Trophoblast cell (in vitro differentiated cells and primary cell): Measurements from ENCODE around the gene PDCD6IP.
"Not testable (repeated sequence)": the region's sequence is repeated elsewhere in the genome, so short reads cannot be mapped to it uniquely, and the experiment has no call there.

Source experiments
- DNase-seq, 2 donors: peaks; one replicate each; pipeline ENCODE4 v3.0.0-alpha.2; 2016
- H2AFZ ChIP-seq: 2 replicates; pipeline ENCODE4 v1.6.1; 2013; ENCODE audit warnings: low read length, moderate library complexity, mild to moderate bottlenecking; ENCODE audit not compliant: insufficient read depth, poor library complexity
- H2AK5ac ChIP-seq: 2 replicates; pipeline ENCODE4 v1.6.1; 2013; ENCODE audit warnings: mild to moderate bottlenecking, low read length
- H2BK120ac ChIP-seq: 2 replicates; pipeline ENCODE4 v1.6.1; 2013; ENCODE audit warnings: low read length, mild to moderate bottlenecking, moderate library complexity; ENCODE audit not compliant: insufficient read depth, poor library complexity
- H2BK12ac ChIP-seq: 2 replicates; pipeline ENCODE4 v1.6.1; 2013; ENCODE audit warnings: mild to moderate bottlenecking, low read length, moderate library complexity
- H2BK5ac ChIP-seq: 2 replicates; pipeline ENCODE4 v1.6.1; 2013; ENCODE audit warnings: low read length, low read depth, moderate library complexity, mild to moderate bottlenecking; ENCODE audit not compliant: poor library complexity
- H3K14ac ChIP-seq: 2 replicates; pipeline ENCODE4 v1.6.1; 2013; ENCODE audit warnings: mild to moderate bottlenecking, low read length
- H3K18ac ChIP-seq: 2 replicates; pipeline ENCODE4 v1.6.1; 2013; ENCODE audit warnings: mild to moderate bottlenecking, low read length
- H3K23ac ChIP-seq: 2 replicates; pipeline ENCODE4 v1.6.1; 2013; ENCODE audit warnings: low read length
- H3K27ac ChIP-seq: 2 replicates; pipeline ENCODE4 v1.5.1; 2013; ENCODE audit warnings: low read depth, mild to moderate bottlenecking, inconsistent platforms, low read length, moderate library complexity
- H3K27me3 ChIP-seq: 2 replicates; pipeline ENCODE4 v1.6.1; 2013; ENCODE audit warnings: inconsistent platforms, mild to moderate bottlenecking, low read length, moderate library complexity; ENCODE audit not compliant: insufficient read depth
- H3K36me3 ChIP-seq, 2 experiments: 1 replicate in 1 of 2; 2 replicates in 1 of 2; pipeline ENCODE4 v1.6.1; 2013; ENCODE audit warnings: low read length in 2 of 2, mild to moderate bottlenecking in 2 of 2, moderate library complexity in 1 of 2; ENCODE audit not compliant: insufficient read depth in 2 of 2, control insufficient read depth in 1 of 2
- H3K4ac ChIP-seq: 2 replicates; pipeline ENCODE4 v1.6.1; 2013; ENCODE audit warnings: low read depth, mild to moderate bottlenecking, low read length, moderate library complexity
- H3K4me1 ChIP-seq, 2 experiments: 1 replicate in 1 of 2; 2 replicates in 1 of 2; pipeline ENCODE4 v1.6.1; 2013; ENCODE audit warnings: low read length in 2 of 2, mild to moderate bottlenecking in 2 of 2, moderate library complexity in 1 of 2; ENCODE audit not compliant: insufficient read depth in 2 of 2, control insufficient read depth in 1 of 2
- H3K4me2 ChIP-seq: 2 replicates; pipeline ENCODE4 v1.6.1; 2013; ENCODE audit warnings: inconsistent platforms, mild to moderate bottlenecking, low read length, moderate library complexity
- H3K4me3 ChIP-seq: 2 replicates; pipeline ENCODE4 v1.5.1; 2013; ENCODE audit warnings: mild to moderate bottlenecking, low read depth, low read length, inconsistent platforms
- H3K79me1 ChIP-seq: one replicate; pipeline ENCODE4 v1.6.1; 2013; ENCODE audit warnings: low read length
- H3K79me2 ChIP-seq: 2 replicates; pipeline ENCODE4 v1.6.1; 2013; ENCODE audit warnings: low read length, mild to moderate bottlenecking; ENCODE audit not compliant: control insufficient read depth, insufficient read depth, poor library complexity
- H3K9ac ChIP-seq: 2 replicates; pipeline ENCODE4 v1.6.1; 2013; ENCODE audit warnings: mild to moderate bottlenecking, low read length
- H3K9me3 ChIP-seq: 2 replicates; pipeline ENCODE4 v1.6.1; 2013; ENCODE audit warnings: low read depth, mild to moderate bottlenecking, control low read depth, inconsistent platforms, low read length; ENCODE audit not compliant: insufficient read depth
- H4K12ac ChIP-seq: 2 replicates; pipeline ENCODE4 v1.6.1; 2013; ENCODE audit warnings: low read depth, mild to moderate bottlenecking, low read length, moderate library complexity
- H4K8ac ChIP-seq: 2 replicates; pipeline ENCODE4 v1.6.1; 2013; ENCODE audit warnings: low read depth, mild to moderate bottlenecking, low read length, moderate library complexity
- H4K91ac ChIP-seq: one replicate; pipeline ENCODE4 v1.6.1; 2013; ENCODE audit warnings: low read depth, mild to moderate bottlenecking, low read length, moderate library complexity
- WGBS: extraction: QIAGEN DNeasy Blood & Tissue Kit; methylation state at CpG from one replicate; pipeline ENCODE4 v1.1.7; 2013; ENCODE audit warnings: missing lambda C conversion rate; ENCODE audit not compliant: insufficient read length, insufficient coverage; ENCODE audit errors: extremely low coverage; 5-methylcytosine and 5-hydroxymethylcytosine counted together

The PDCD6IP gene

GRCh38 chr3:33754391-33754790 lies 44.0 kb upstream of the PDCD6IP start:
- not testable (repeated sequence) for H2AFZ ChIP-seq, H3K18ac ChIP-seq, H4K91ac ChIP-seq, H3K4ac ChIP-seq, H3K27me3 ChIP-seq, H2BK5ac ChIP-seq, H3K4me1 ChIP-seq, H3K4me2 ChIP-seq, H3K4me3 ChIP-seq, H3K9me3 ChIP-seq, H4K12ac ChIP-seq, H3K23ac ChIP-seq, DNase-seq, H3K79me1 ChIP-seq, H2AK5ac ChIP-seq, H2BK120ac ChIP-seq, H2BK12ac ChIP-seq, H3K14ac ChIP-seq, H3K9ac ChIP-seq, H3K27ac ChIP-seq, H3K36me3 ChIP-seq, H4K8ac ChIP-seq, H3K79me2 ChIP-seq
- no CpG with 5 or more reads among the region's 1 CpG for WGBS

GRCh38 chr3:33758281-33758680 lies 40.1 kb upstream of the PDCD6IP start:
- H3K14ac ChIP-seq: no peak overlapping the region
- H3K79me1 ChIP-seq: no peaks in the 10 kb centered on the region
- H3K79me2 ChIP-seq: no peaks in the 10 kb centered on the region
- no peaks in the 10 kb centered on the region for H3K4me1 ChIP-seq
- no peak overlapping the region for H3K4ac ChIP-seq
- no peak overlapping the region for H4K8ac ChIP-seq
- DNase-seq: no peak
- no peak overlapping the region for H3K4me3 ChIP-seq
- H3K36me3 ChIP-seq: no peaks in the 10 kb centered on the region
- no peak overlapping the region for H2AFZ ChIP-seq
- no peak overlapping the region for H3K27ac ChIP-seq
- H2BK120ac ChIP-seq: no peak overlapping the region
- H3K4me2 ChIP-seq: no peak overlapping the region
- H4K91ac ChIP-seq: no peak overlapping the region
- no peak overlapping the region for H3K18ac ChIP-seq
- peaks cover 4% of the 10 kb centered on the region for H3K9me3 ChIP-seq
- H2BK12ac ChIP-seq: no peak overlapping the region
- H2BK5ac ChIP-seq: no peak overlapping the region
- no peak overlapping the region for H2AK5ac ChIP-seq
- H3K27me3 ChIP-seq: no peaks in the 10 kb centered on the region
- H3K9ac ChIP-seq: no peak overlapping the region
- H4K12ac ChIP-seq: no peak overlapping the region
- no peak overlapping the region for H3K23ac ChIP-seq

- DNase-seq: no peak
- Histone ChIP-seq H3K79me2 (no peaks in the 10 kb centered on the region), H3K4me3 (no peak overlapping the region), H3K27ac (no peak overlapping the region), H3K9me3 (no peaks in the 10 kb centered on the region), H2BK120ac (no peak overlapping the region), H4K12ac (no peak overlapping the region), H3K27me3 (no peaks in the 10 kb centered on the region), H3K4me2 (no peak overlapping the region), H2AK5ac (no peak overlapping the region), H2AFZ (no peak overlapping the region), H2BK5ac (no peak overlapping the region), H3K4ac (no peak overlapping the region), H3K23ac (no peak overlapping the region), H3K4me1 (no peaks in the 10 kb centered on the region), H3K36me3 (no peaks in the 10 kb centered on the region), H2BK12ac (no peak overlapping the region), H3K18ac (no peak overlapping the region), H3K14ac (no peak overlapping the region), H4K91ac (no peak overlapping the region), H4K8ac (no peak overlapping the region), H3K79me1 (no peaks in the 10 kb centered on the region), H3K9ac (no peak overlapping the region)
- WGBS: no CpG with 5 or more reads among the region's 2 CpGs
Observed at GRCh38 chr3:33758864-33759263, 39.6 kb upstream of the PDCD6IP start.

GRCh38 chr3:33768578-33769330 lies 29.7 kb upstream of the PDCD6IP start:
- no peak overlapping the region for H3K4ac ChIP-seq
- no peak overlapping the region for H2BK12ac ChIP-seq
- H4K8ac ChIP-seq: peak overlapping the region; percentile 5
- no peaks in the 10 kb centered on the region for H3K79me1 ChIP-seq
- H3K4me3 ChIP-seq: no peak overlapping the region
- no peaks in the 10 kb centered on the region for H3K9me3 ChIP-seq
- no peak overlapping the region for H2BK120ac ChIP-seq
- no peak overlapping the region for H3K18ac ChIP-seq
- H3K4me2 ChIP-seq: no peak overlapping the region
- no peak overlapping the region for H4K91ac ChIP-seq
- no peaks in the 10 kb centered on the region for H3K79me2 ChIP-seq
- no peaks in the 10 kb centered on the region for H3K36me3 ChIP-seq
- H3K27ac ChIP-seq: no peak overlapping the region
- H3K4me1 ChIP-seq: no peaks in the 10 kb centered on the region
- H2AFZ ChIP-seq: no peak overlapping the region
- H2BK5ac ChIP-seq: no peak overlapping the region
- no peak overlapping the region for H2AK5ac ChIP-seq
- H3K14ac ChIP-seq: no peak overlapping the region
- DNase-seq: no peak
- no peak overlapping the region for H3K9ac ChIP-seq
- no peak overlapping the region for H4K12ac ChIP-seq
- no peak overlapping the region for H3K23ac ChIP-seq
- WGBS: no CpG with 5 or more reads among the region's 9 CpGs
- H3K27me3 ChIP-seq: no peaks in the 10 kb centered on the region
